A549 (cell line): ENCODE results near the gene UBE2C. TPM values are rescaled to one million over a fixed set of nuclear protein-coding genes. Genes with fewer than 3 reads are reported as not detected.

Source experiments
- ATAC-seq, 2 experiments: fragments of 200-7000 bp in 1 of 2; fragments of >200 bp in 1 of 2; cut with Nextera tagmentation in 1 of 2; cut with Tn5 transposase in 1 of 2; 3 replicates each; pipeline versions ENCODE4 v1.8.0 to v1.9.1; 2018 to 2020; ENCODE audit warnings: mild to moderate bottlenecking in 1 of 2, moderate library complexity in 1 of 2
- CTCF ChIA-PET: fragments of 300-600 bp; sonication (Branson Sonifier 250); formaldehyde crosslinking; extraction: SDS; loops from one replicate; lab custom pipeline; 2021; ENCODE audit warnings: antibody characterized with exemption, inconsistent platforms; lab: Yijun Ruan, JAX
- POLR2A ChIA-PET: fragments of 350-600 bp; formaldehyde crosslinking; extraction: SDS; loops from one replicate; lab custom pipeline; 2021; ENCODE audit warnings: antibody characterized with exemption, inconsistent platforms; lab: Yijun Ruan, JAX
- DNase-seq, 2 experiments: peaks; one replicate each; pipeline versions ENCODE4 v3.0.0 to v3.0.0-alpha.2; 2011 to 2016; ENCODE audit warnings: low read depth in 1 of 2, low spot score in 1 of 2
- FAIRE-seq: peaks from 2 replicates; lab custom pipeline; 2011; peaks lifted over from hg19 to GRCh38; lab: Jason Lieb, UNC
- H3K27ac ChIP-seq, 2 experiments: fragments of >200 bp; sonication (Bioruptor Twin); formaldehyde crosslinking; 3 replicates each; pipeline ENCODE4 v1.5.1; 2016 to 2017
- H3K4me1 ChIP-seq: fragments of >200 bp; sonication (Bioruptor Twin); formaldehyde crosslinking; 3 replicates; pipeline ENCODE4 v1.6.1; 2016
- H3K4me2 ChIP-seq: fragments of >200 bp; sonication (Bioruptor Twin); formaldehyde crosslinking; 3 replicates; pipeline ENCODE4 v1.6.1; 2016
- H3K4me3 ChIP-seq: fragments of >200 bp; sonication (Bioruptor Twin); formaldehyde crosslinking; 3 replicates; pipeline ENCODE4 v1.5.1; 2016
- H3K9me3 ChIP-seq: fragments of >200 bp; sonication (Bioruptor Twin); formaldehyde crosslinking; 3 replicates; pipeline ENCODE4 v1.6.1; 2016
- ATOH8 ChIP-seq: fragments of 250-450 bp; sonication (Bioruptor Pico); IDR thresholded peaks from 2 replicates; pipeline ENCODE4 v1.5.0; 2020; ENCODE audit warnings: low read depth, mild to moderate bottlenecking, moderate library complexity
- CBX2 ChIP-seq: fragments of 200-600 bp; sonication (generic); IDR thresholded peaks from 2 replicates; pipeline ENCODE4 v1.6.1; 2016; ENCODE audit warnings: low read depth, mild to moderate bottlenecking, borderline replicate concordance
- CEBPB ChIP-seq, 2 experiments: fragments of >200 bp in 1 of 2; sonication (Bioruptor Twin) in 1 of 2; formaldehyde crosslinking in 1 of 2; IDR thresholded peaks; 2 replicates each; pipeline ENCODE4 v1.6.1; 2012 to 2016
- E2F6 ChIP-seq: IDR thresholded peaks from 2 replicates; pipeline ENCODE4 v1.6.1; 2012; ENCODE audit warnings: low read depth, borderline replicate concordance
- EHMT2 ChIP-seq: fragments of 200-600 bp; sonication (generic); IDR thresholded peaks from 2 replicates; pipeline ENCODE4 v1.6.1; 2016; ENCODE audit warnings: antibody characterized with exemption, low read depth, mild to moderate bottlenecking, moderate library complexity
- HDAC2 ChIP-seq: fragments of 200-600 bp; sonication (generic); IDR thresholded peaks from 2 replicates; pipeline ENCODE4 v1.6.1; 2016
- HOXB5 ChIP-seq: fragments of 250-450 bp; sonication (Bioruptor Pico); IDR thresholded peaks from 2 replicates; pipeline ENCODE4 v1.5.0; 2020; ENCODE audit warnings: mild to moderate bottlenecking, moderate library complexity
- MAFK ChIP-seq: fragments of 450-650 bp; IDR thresholded peaks from 2 replicates; pipeline ENCODE4 v1.6.1; 2014; ENCODE audit not compliant: partially characterized antibody
- PHF8 ChIP-seq: fragments of 200-600 bp; sonication (generic); IDR thresholded peaks from 2 replicates; pipeline ENCODE4 v1.6.1; 2016; ENCODE audit warnings: low read depth, mild to moderate bottlenecking, antibody characterized with exemption, moderate library complexity, borderline replicate concordance
- POLR2A ChIP-seq: IDR thresholded peaks from 2 replicates; pipeline ENCODE4 v1.6.1; 2012; ENCODE audit warnings: mild to moderate bottlenecking, low read length
- POLR2AphosphoS2 ChIP-seq: conservative IDR thresholded peaks from 2 replicates; pipeline ENCODE4 v1.6.1; 2012; ENCODE audit warnings: low read length, improper control_type of control experiment, inconsistent platforms
- RAD21 ChIP-seq, 2 experiments: fragments of >200 bp in 1 of 2; sonication (Bioruptor Twin) in 1 of 2; formaldehyde crosslinking in 1 of 2; IDR thresholded peaks in 1 of 2; conservative IDR thresholded peaks in 1 of 2; 2 replicates in 1 of 2; 3 replicates in 1 of 2; pipeline ENCODE4 v1.6.1; 2012 to 2018; ENCODE audit warnings: inconsistent platforms in 1 of 2
- RFX5 ChIP-seq: fragments of 450-650 bp; IDR thresholded peaks from 2 replicates; pipeline ENCODE4 v1.7.1; 2014; ENCODE audit warnings: antibody characterized with exemption, mild to moderate bottlenecking, moderate library complexity
- RNF2 ChIP-seq: fragments of 200-600 bp; sonication (generic); IDR thresholded peaks from 2 replicates; pipeline ENCODE4 v1.6.1; 2016; ENCODE audit warnings: low read depth, mild to moderate bottlenecking, antibody characterized with exemption, moderate library complexity, borderline replicate concordance
- SMC3 ChIP-seq: fragments of >200 bp; sonication (Bioruptor Twin); formaldehyde crosslinking; IDR thresholded peaks from 3 replicates; pipeline ENCODE4 v1.6.1; 2018; ENCODE audit warnings: inconsistent platforms
- SREBF2 ChIP-seq: fragments of 450-650 bp; IDR thresholded peaks from 2 replicates; pipeline ENCODE4 v1.6.1; 2014; ENCODE audit warnings: mild to moderate bottlenecking, moderate library complexity
- TFCP2L1 ChIP-seq: fragments of 250-450 bp; sonication (Bioruptor Pico); IDR thresholded peaks from 2 replicates; pipeline ENCODE4 v1.5.0; 2021; ENCODE audit warnings: mild to moderate bottlenecking
- ZC3H11A ChIP-seq: fragments of 450-650 bp; IDR thresholded peaks from 2 replicates; pipeline ENCODE4 v1.6.1; 2014; ENCODE audit warnings: antibody characterized with exemption, mild to moderate bottlenecking
- ZNF302 ChIP-seq: fragments of 250-450 bp; sonication (Bioruptor Pico); IDR thresholded peaks from 2 replicates; pipeline ENCODE4 v1.9.0; 2021; ENCODE audit warnings: inconsistent platforms, mild to moderate bottlenecking, moderate library complexity
- ZSCAN20 ChIP-seq: fragments of 250-450 bp; sonication (Bioruptor Pico); IDR thresholded peaks from 2 replicates; pipeline ENCODE4 v1.8.0; 2022; ENCODE audit warnings: mild to moderate bottlenecking, moderate library complexity
- WGBS: methylation state at CpG from one replicate; pipeline ENCODE4 v1.1.6; 2017; ENCODE audit errors: missing lambda C conversion rate; 5-methylcytosine and 5-hydroxymethylcytosine counted together
- polyA plus RNA-seq, 4 experiments: library from polyadenylated mRNA; depleted of rRNA in 3 of 4; stranded (reverse); fragments of >200 nt; fragmentation: RNase III in 1 of 4; extraction: RNeasy Plus Mini Kit Qiagen cat#74134 plus additional on column Dnase treatment in 1 of 4; gene quantifications; 2 replicates in 3 of 4; 3 replicates in 1 of 4; pipeline ENCODE4 v1.2.3, GENCODE V29; 2011 to 2017

UBE2C gene
- polyA plus RNA-seq, 2 of the 4 experiments (the other 2 are of a cell fraction) = 123 to 189 TPM

GRCh38 chr20:45783656-45784294, 28.7 kb upstream of the UBE2C start:
- FAIRE-seq = no peak
- ATAC-seq = no peak
- H3K4me1 ChIP-seq = peaks cover 38% of the 10 kb centered on the region
- ChIA-PET CTCF (interaction anchor here (1.3 to 4.8 kb wide), 4 partner anchors 13 to 420 kb away, joined by 3 to 33 read pairs (median 7); partner anchors contain the start of gene SYS1), POLR2A (no interaction called here)
- no peak for TF ChIP-seq CEBPB (IDR thresholded peaks at IDR 0.05)
- TF ChIP-seq EHMT2 = no peak
- no peak for TF ChIP-seq SREBF2
- no peak for TF ChIP-seq TFCP2L1 (CRISPR knock-in tag)
- TF ChIP-seq POLR2A = no peak
- no peak for TF ChIP-seq ATOH8 (CRISPR knock-in tag)
- no peak for TF ChIP-seq MAFK
- TF ChIP-seq POLR2AphosphoS2 = no peak
- no peak overlapping the region for H3K4me2 ChIP-seq
- no peak overlapping the region for H3K27ac ChIP-seq
- H3K9me3 ChIP-seq = no peaks in the 10 kb centered on the region
- H3K4me3 ChIP-seq = no peak overlapping the region
- no peak for DNase-seq
- WGBS = 78% methylated on average over 6 of the region's 6 CpGs

GRCh38 chr20:45788351-45788750, 24.1 kb upstream of the UBE2C start:
- POLR2A ChIA-PET = no interaction called here
- TF ChIP-seq CBX2 (no peak), RAD21 (conservative IDR thresholded peaks at IDR 0.05 in 1 of 2, IDR thresholded peaks at IDR 0.05 in 1 of 2) (no peak), CEBPB (IDR thresholded peaks at IDR 0.05) (no peak), SMC3 (no peak), E2F6 (no peak), POLR2AphosphoS2 (no peak), ZSCAN20 (no peak), PHF8 (no peak), RFX5 (no peak), ZC3H11A (no peak), HDAC2 (no peak), HOXB5 (CRISPR knock-in tag) (no peak), ATOH8 (CRISPR knock-in tag) (no peak), RNF2 (no peak), ZNF302 (CRISPR knock-in tag) (no peak)

More at GRCh38 chr20:45788351-45788750, 24.1 kb upstream of the UBE2C start:
- WGBS = 31% methylated on average over 3 of the region's 3 CpGs
- H3K4me2 ChIP-seq = no peak overlapping the region
- DNase-seq (no peak), FAIRE-seq (no peak), ATAC-seq (no peak)
- CTCF ChIA-PET = interaction anchor here (0.6 to 4.4 kb wide), 4 partner anchors 9 to 286 kb away, joined by 3 to 23 read pairs (median 8); no protein-coding TSS in a partner anchor
- 0 out of 3 replicates have a peak, but pooled peaks cover 5% of the 10 kb centered on the region for H3K4me1 ChIP-seq
- no peak overlapping the region for H3K4me3 ChIP-seq
- H3K9me3 ChIP-seq = no peaks in the 10 kb centered on the region
- H3K27ac ChIP-seq = no peak overlapping the region
